NT2/D1 (cell line): ENCODE data around the gene VEGFC.

ENCODE experiments used
- YY1 ChIP-seq: IDR thresholded peaks from 2 replicates; pipeline ENCODE4 v1.6.1; 2011; ENCODE audit not compliant: insufficient read length, insufficient read depth
- ZNF274 ChIP-seq: IDR thresholded peaks from 2 replicates; pipeline ENCODE4 v1.6.1; 2011; ENCODE audit warnings: mild to moderate bottlenecking, low read depth, low read length

DNA sequence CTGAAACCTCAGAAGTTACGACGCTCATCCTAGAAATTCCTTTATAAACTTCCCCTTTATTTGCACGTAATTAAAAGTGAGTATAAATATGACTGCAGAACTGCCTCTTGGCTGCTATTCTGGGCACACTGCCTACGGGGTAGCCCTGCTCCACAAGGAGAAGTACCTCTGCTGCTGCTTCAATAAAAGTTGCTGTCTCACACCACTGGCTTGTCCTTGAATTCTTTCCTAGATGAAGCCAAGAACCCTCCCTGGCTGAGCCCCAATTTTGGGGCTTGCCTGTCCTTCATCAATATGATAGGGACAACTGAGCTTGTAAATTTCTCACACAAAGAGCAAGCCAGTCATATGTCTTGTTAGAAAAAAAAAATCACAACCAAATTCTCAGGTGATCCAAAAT is 115.8 kb downstream of the VEGFC start:
- TF ChIP-seq YY1 (no peak), ZNF274 (no peak)
